ENCODE results near the gene COX4I2. TPM values are rescaled to one million over a fixed set of nuclear protein-coding genes. Genes with fewer than 3 reads are reported as not detected.

COX4I2 gene
- total and polyA plus RNA-seq, 2 of the 8 experiments (the other 6 are each of a cell fraction or from before 2014, with no cell fraction given) = 0.26 TPM; not detected in 1

DNA sequence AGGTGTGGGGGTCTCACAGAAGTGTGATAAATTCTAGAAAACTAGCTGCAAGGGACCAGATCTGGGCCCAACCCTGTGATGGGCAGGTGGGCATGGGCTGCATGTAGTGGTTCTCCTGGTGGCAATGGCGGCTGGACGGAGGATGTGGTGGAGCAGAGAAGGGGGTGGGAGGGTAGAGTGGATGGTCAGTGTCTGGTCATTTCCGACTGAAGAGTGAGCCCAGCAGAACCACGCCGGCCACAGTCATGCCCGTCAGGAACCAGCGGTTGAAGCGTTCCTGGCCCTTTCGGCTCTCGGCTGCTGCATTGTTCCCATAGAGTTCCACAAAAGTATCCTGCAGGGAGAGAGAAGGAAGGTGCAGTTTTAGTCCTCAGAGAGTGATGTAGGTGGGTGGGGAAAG is 28.0 kb downstream of the COX4I2 start:
- Histone ChIP-seq H3K9ac (replicated peaks in 1 of 4; ENCODE audit: extremely low read depth in 1 of 4, low read depth in 3 of 4, low read length in 3 of 4) (no peak overlapping the region), H3K14ac (ENCODE audit: insufficient read length) (no peak overlapping the region), H2BK120ac (replicated peaks; ENCODE audit: low read depth, low read length) (no peak overlapping the region), H3K4me3 (ENCODE audit: extremely low read depth in 1 of 4, insufficient read depth in 2 of 4, low read depth in 3 of 4, low read length in 4 of 4) (no peak overlapping the region), H2BK12ac (ENCODE audit: low read depth, low read length) (no peak overlapping the region), H3K79me2 (ENCODE audit: control insufficient read depth in 1 of 2, insufficient read depth in 2 of 2, low read length in 2 of 2) (no peaks in the 10 kb centered on the region; a peak in 1 of 4 replicates), H2BK5ac (ENCODE audit: low read depth, low read length) (no peak overlapping the region), H4K20me1 (replicated peaks in 1 of 2; ENCODE audit: control insufficient read depth in 1 of 2, insufficient read depth in 2 of 2, low read length in 2 of 2) (peaks cover 3% of the 10 kb centered on the region in 2 experiments), H3K23me2 (ENCODE audit: low read depth, low read length) (peaks cover 5% of the 10 kb centered on the region; the same call in 1 of the 2 replicates), H3K27me3 (replicated peaks in 1 of 4; ENCODE audit: control insufficient read depth in 3 of 4, extremely low read depth in 1 of 4, insufficient read depth in 3 of 4, low read length in 3 of 4) (no peaks in the 10 kb centered on the region), H3K9me3 (ENCODE audit: insufficient read depth in 2 of 2, low read depth in 1 of 2, low read length in 1 of 2) (no peaks in the 10 kb centered on the region), H2AK5ac (ENCODE audit: low read depth, low read length) (no peak overlapping the region), H3K4me2 (ENCODE audit: insufficient read depth in 1 of 2, low read depth in 2 of 2, low read length in 2 of 2) (no peak overlapping the region), H2BK15ac (ENCODE audit: low read length) (no peak overlapping the region), H3K56ac (replicated peaks; ENCODE audit: insufficient read length, low read depth, low read length) (no peak overlapping the region), H3K79me1 (ENCODE audit: low read depth, low read length) (no peaks in the 10 kb centered on the region), H3K23ac (ENCODE audit: insufficient read length) (no peak overlapping the region), H3K18ac (ENCODE audit: extremely low read depth, low read length) (no peak overlapping the region), H2AFZ (ENCODE audit: low read length) (no peak overlapping the region), H3K4ac (replicated peaks; ENCODE audit: insufficient read length, low read depth, low read length) (no peak overlapping the region), H4K91ac (replicated peaks; ENCODE audit: insufficient read length, low read length) (no peak overlapping the region), H3K4me1 (replicated peaks in 1 of 4; ENCODE audit: control insufficient read depth in 3 of 4, insufficient read depth in 4 of 4, low read length in 3 of 4) (peaks cover 0 to 7% (median 5%) of the 10 kb centered on the region in 4 experiments; a peak in 5 of 7 replicates), H3K36me3 (ENCODE audit: control insufficient read depth in 2 of 4, insufficient read depth in 4 of 4, low read length in 3 of 4) (peaks cover 0 to 13% (median 6%) of the 10 kb centered on the region in 4 experiments; a peak in 4 of 8 replicates), H4K5ac (ENCODE audit: insufficient read length, low read depth, low read length) (no peak overlapping the region), H4K8ac (ENCODE audit: extremely low read depth, insufficient read depth, low read length) (no peak overlapping the region), H3K27ac (ENCODE audit: low read depth, low read length) (no peak overlapping the region; the same call in 1 of the 2 replicates), H2BK20ac (ENCODE audit: low read length) (no peak overlapping the region)
- ChIA-PET CTCF (ENCODE audit: partially characterized antibody) (interaction anchor here (0.6 to 5.2 kb wide), 6 partner anchors 11 to 62 kb away, joined by 3 to 52 read pairs (median 4); partner anchors contain the start of gene BCL2L1), POLR2A (ENCODE audit: partially characterized antibody) (interaction anchor here (7.2 kb wide), 1 partner anchor 54 kb away, joined by 108 read pairs; the partner anchor contains the start of gene BCL2L1)
- 92% methylated on average over 10 of the region's 10 CpGs; no CpG with 5 or more reads in 1 of the 2 experiments for WGBS, 2 experiments (ENCODE audit: extremely low coverage in 1 of 2, insufficient coverage in 1 of 2, insufficient read length in 1 of 2, insufficient replicate concordance in 2 of 2, low coverage in 1 of 2, low lambda C conversion rate in 2 of 2, missing lambda C conversion rate in 1 of 2)
- FAIRE-seq (no peak), DNase-seq (ENCODE audit: low read depth in 1 of 2, low spot score in 2 of 2) (no peak)
- TF ChIP-seq ZNF274 (IDR thresholded peaks at IDR 0.05; ENCODE audit: borderline replicate concordance, extremely low read depth, low read length) = no peak
- no peak for TF ChIP-seq CREB1 (IDR thresholded peaks at IDR 0.05)
- TF ChIP-seq, protein P1, sequence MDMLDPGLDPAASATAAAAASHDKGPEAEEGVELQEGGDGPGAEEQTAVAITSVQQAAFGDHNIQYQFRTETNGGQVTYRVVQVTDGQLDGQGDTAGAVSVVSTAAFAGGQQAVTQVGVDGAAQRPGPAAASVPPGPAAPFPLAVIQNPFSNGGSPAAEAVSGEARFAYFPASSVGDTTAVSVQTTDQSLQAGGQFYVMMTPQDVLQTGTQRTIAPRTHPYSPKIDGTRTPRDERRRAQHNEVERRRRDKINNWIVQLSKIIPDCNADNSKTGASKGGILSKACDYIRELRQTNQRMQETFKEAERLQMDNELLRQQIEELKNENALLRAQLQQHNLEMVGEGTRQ (IDR thresholded peaks at IDR 0.05; ENCODE audit: low read length) = no peak
- no peak for TF ChIP-seq YY1 (IDR thresholded peaks at IDR 0.05; ENCODE audit: low read depth, low read length)

Data from H1 (cell line).